Glomerular endothelial cell (primary cell): ENCODE data around the gene KDM6B. TPM values are rescaled to one million over a fixed set of nuclear protein-coding genes. Genes with fewer than 3 reads are reported as not detected.
"Not testable (repeated sequence)": the region's sequence is repeated elsewhere in the genome, so short reads cannot be mapped to it uniquely, and the experiment has no call there.

Source experiments
- DNase-seq: peaks from one replicate; pipeline ENCODE4 v3.0.0-alpha.2; 2011; ENCODE audit warnings: low read depth, low spot score; ENCODE audit errors: extremely low read depth
- total RNA-seq: library from RNA; depleted of rRNA; stranded (reverse); fragments of >200 nt; gene quantifications from 2 replicates; pipeline ENCODE4 v1.2.3, GENCODE V29; 2015

The KDM6B gene
- total RNA-seq, 1 donor from 2014 or later = 16.3 TPM

GRCh38 chr17:7851438-7852261 is 17.6 kb downstream of the KDM6B start:
- DNase-seq = no peak

GRCh38 chr17:7852262-7852670 is 18.2 kb downstream of the KDM6B start:
- DNase-seq = no peak

- no peak for DNase-seq
Observed at GRCh38 chr17:7852919-7853690, 19.1 kb downstream of the KDM6B start.

GRCh38 chr17:7853691-7854038 is 19.6 kb downstream of the KDM6B start:
- no peak for DNase-seq

- DNase-seq = no peak
Observed at GRCh38 chr17:7854078-7854777, 20.2 kb downstream of the KDM6B start.

GRCh38 chr17:7854851-7855659 is 21.0 kb downstream of the KDM6B start, which contains the start of gene TMEM88:
TMEM88 (plus strand) TSS chr17:7855066; CDS start chr17:7855075, 9 bp downstream.
- DNase-seq = no peak

GRCh38 chr17:7855660-7856010 is 21.6 kb downstream of the KDM6B start:
- DNase-seq = no peak

GRCh38 chr17:7856011-7856810 is 22.2 kb downstream of the KDM6B start:
- DNase-seq = no peak

GRCh38 chr17:7856811-7857712 is 23.0 kb downstream of the KDM6B start, which contains the start of gene NAA38:
NAA38 (minus strand) TSS chr17:7857559; CDS start chr17:7857463, 96 bp downstream.
- DNase-seq = peak; percentile 99

- no peak for DNase-seq
Observed at GRCh38 chr17:7857713-7858521, 23.9 kb downstream of the KDM6B start, which contains the start of gene CYB5D1. CYB5D1 (plus strand) TSS chr17:7858003; CDS start chr17:7858135, 132 bp downstream.

- no peak for DNase-seq
Observed at GRCh38 chr17:7858522-7858810, 24.4 kb downstream of the KDM6B start.

GRCh38 chr17:7859028-7859427 is 25.0 kb downstream of the KDM6B start:
- DNase-seq = no peak

- DNase-seq = no peak
Observed at GRCh38 chr17:7862692-7863437, 28.8 kb downstream of the KDM6B start.

GRCh38 chr17:7864384-7864783 is 30.4 kb downstream of the KDM6B start:
- DNase-seq = not testable (repeated sequence)

GRCh38 chr17:7864995-7865650 is 31.1 kb downstream of the KDM6B start:
- DNase-seq = no peak

- DNase-seq = no peak
Observed at GRCh38 chr17:7867881-7868329, 33.9 kb downstream of the KDM6B start.

- DNase-seq = no peak
Observed at GRCh38 chr17:7873051-7873450, 39.0 kb downstream of the KDM6B start.
